Progenitor cell of endocrine pancreas (in vitro differentiated cells): ENCODE data around the gene PLET1. TPM values are rescaled to one million over a fixed set of nuclear protein-coding genes. Genes with fewer than 3 reads are reported as not detected.

Experiments used
- DNase-seq: peaks from one replicate; pipeline ENCODE4 v3.0.0; 2021; ENCODE audit warnings: low spot score; ENCODE audit not compliant: unreplicated experiment
- H3K27ac Mint-ChIP-seq: 2 replicates; pipeline ENCODE4 v1.8.0; 2021; ENCODE audit warnings: mild to moderate bottlenecking, moderate library complexity, mixed read lengths
- H3K27me3 Mint-ChIP-seq: 2 replicates; pipeline ENCODE4 v1.8.0; 2021; ENCODE audit warnings: mixed read lengths
- H3K36me3 Mint-ChIP-seq: 2 replicates; pipeline ENCODE4 v1.8.0; 2022; ENCODE audit warnings: mixed read lengths; ENCODE audit not compliant: insufficient read depth
- H3K4me1 Mint-ChIP-seq: 2 replicates; pipeline ENCODE4 v1.8.0; 2021; ENCODE audit warnings: low read depth, mixed read lengths
- H3K4me3 Mint-ChIP-seq: 2 replicates; pipeline ENCODE4 v1.8.0; 2021; ENCODE audit warnings: low read depth, mild to moderate bottlenecking, moderate library complexity, mixed read lengths
- H3K9me3 Mint-ChIP-seq: 2 replicates; pipeline ENCODE4 v1.8.0; 2021; ENCODE audit warnings: low read depth, mixed read lengths
- total RNA-seq: library from RNA; stranded (reverse); gene quantifications from 2 replicates; pipeline ENCODE4 v1.2.1, GENCODE V29; 2021
- TF ChIP-seq, protein P1 (sequence below): fragments of 200-600 bp; sonication (generic); IDR thresholded peaks from one replicate; pipeline ENCODE4 v1.5.0; 2021; ENCODE audit warnings: antibody characterized with exemption, mild to moderate bottlenecking; ENCODE audit not compliant: unreplicated experiment

The PLET1 gene
- total RNA-seq, 1 donor from 2014 or later = not detected

- H3K4me3 Mint-ChIP-seq = peak overlapping the region; percentile 91
- peaks cover 3% of the 10 kb centered on the region for H3K27me3 Mint-ChIP-seq
- H3K36me3 Mint-ChIP-seq = peaks cover 3% of the 10 kb centered on the region
- peaks cover 7% of the 10 kb centered on the region for H3K4me1 Mint-ChIP-seq
- DNase-seq = no peak
- no peaks in the 10 kb centered on the region for H3K9me3 Mint-ChIP-seq
- peak overlapping the region; percentile 89 for H3K27ac Mint-ChIP-seq
- TF ChIP-seq, protein P1, sequence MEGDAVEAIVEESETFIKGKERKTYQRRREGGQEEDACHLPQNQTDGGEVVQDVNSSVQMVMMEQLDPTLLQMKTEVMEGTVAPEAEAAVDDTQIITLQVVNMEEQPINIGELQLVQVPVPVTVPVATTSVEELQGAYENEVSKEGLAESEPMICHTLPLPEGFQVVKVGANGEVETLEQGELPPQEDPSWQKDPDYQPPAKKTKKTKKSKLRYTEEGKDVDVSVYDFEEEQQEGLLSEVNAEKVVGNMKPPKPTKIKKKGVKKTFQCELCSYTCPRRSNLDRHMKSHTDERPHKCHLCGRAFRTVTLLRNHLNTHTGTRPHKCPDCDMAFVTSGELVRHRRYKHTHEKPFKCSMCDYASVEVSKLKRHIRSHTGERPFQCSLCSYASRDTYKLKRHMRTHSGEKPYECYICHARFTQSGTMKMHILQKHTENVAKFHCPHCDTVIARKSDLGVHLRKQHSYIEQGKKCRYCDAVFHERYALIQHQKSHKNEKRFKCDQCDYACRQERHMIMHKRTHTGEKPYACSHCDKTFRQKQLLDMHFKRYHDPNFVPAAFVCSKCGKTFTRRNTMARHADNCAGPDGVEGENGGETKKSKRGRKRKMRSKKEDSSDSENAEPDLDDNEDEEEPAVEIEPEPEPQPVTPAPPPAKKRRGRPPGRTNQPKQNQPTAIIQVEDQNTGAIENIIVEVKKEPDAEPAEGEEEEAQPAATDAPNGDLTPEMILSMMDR = no peak
These were observed 33.7 kb downstream of the PLET1 start for GRCh38 chr11:112226831-112227401.

- Mint-ChIP-seq H3K4me3 (peak within 1 kb of the TSS; percentile 91), H3K9me3 (no peaks in the 10 kb centered on the region), H3K36me3 (peaks cover 3% of the 10 kb centered on the region), H3K27ac (peak within 1 kb of the TSS; percentile 97), H3K27me3 (peaks cover 3% of the 10 kb centered on the region), H3K4me1 (peaks cover 7% of the 10 kb centered on the region)
- DNase-seq = peak; percentile 49
- TF ChIP-seq, protein P1 = no peak
These were observed 34.4 kb downstream of the PLET1 start, which contains the start of gene PTS for GRCh38 chr11:112226062-112226830. PTS (plus strand) TSS chr11:112226428; CDS start chr11:112226444, 16 bp downstream.

- peak overlapping the region; percentile 97 for H3K27ac Mint-ChIP-seq
- no peak for DNase-seq
- H3K27me3 Mint-ChIP-seq = peaks cover 3% of the 10 kb centered on the region
- no peaks in the 10 kb centered on the region for H3K36me3 Mint-ChIP-seq
- peaks cover 7% of the 10 kb centered on the region for H3K4me1 Mint-ChIP-seq
- TF ChIP-seq, protein P1 = no peak
- peak overlapping the region; percentile 91 for H3K4me3 Mint-ChIP-seq
- no peaks in the 10 kb centered on the region for H3K9me3 Mint-ChIP-seq
These were observed 35.0 kb downstream of the PLET1 start for GRCh38 chr11:112225753-112226061.

DNA sequence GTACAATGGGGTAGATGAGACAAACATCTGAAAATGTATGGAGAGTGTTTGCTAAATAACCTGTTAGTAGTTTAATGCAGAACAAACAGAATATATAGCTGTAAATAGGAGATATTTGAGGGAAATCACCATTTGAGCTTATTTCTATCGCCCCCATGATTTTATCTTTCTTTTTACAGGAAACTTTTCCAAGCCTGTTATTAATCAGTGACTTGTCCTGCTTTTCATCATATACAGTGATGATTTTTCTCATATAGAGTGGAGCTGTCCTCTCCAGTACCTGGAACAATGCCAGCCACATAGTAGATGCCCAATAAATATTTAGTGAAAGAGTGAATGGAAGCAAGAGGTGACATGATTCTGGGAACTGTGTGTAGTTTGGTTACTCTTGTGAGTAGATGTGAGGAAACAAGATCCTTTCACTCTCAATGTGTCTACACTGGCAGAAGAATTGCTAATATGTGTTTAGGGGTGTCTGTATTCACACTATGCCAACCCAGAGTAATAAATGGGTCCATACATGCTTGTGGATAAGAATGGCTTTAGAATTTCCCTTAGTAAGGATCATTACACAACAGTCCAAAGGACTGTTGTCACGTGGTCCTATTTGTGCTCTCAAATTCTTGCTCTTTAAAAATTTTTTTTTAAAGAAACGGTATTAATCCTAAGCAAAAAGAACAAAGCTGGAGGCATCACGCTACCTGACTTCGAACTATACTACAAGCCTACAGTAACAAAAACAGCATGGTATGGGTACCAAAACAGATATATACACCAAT is 36.7 kb downstream of the PLET1 start:
- H3K36me3 Mint-ChIP-seq = no peaks in the 10 kb centered on the region
- H3K27ac Mint-ChIP-seq = no peak overlapping the region
- no peak for DNase-seq
- no peaks in the 10 kb centered on the region for H3K9me3 Mint-ChIP-seq
- TF ChIP-seq, protein P1 = no peak
- no peak overlapping the region for H3K4me3 Mint-ChIP-seq
- peaks cover 3% of the 10 kb centered on the region for H3K27me3 Mint-ChIP-seq
- H3K4me1 Mint-ChIP-seq = peaks cover 7% of the 10 kb centered on the region

- TF ChIP-seq, protein P1 = no peak
- Mint-ChIP-seq H3K9me3 (no peaks in the 10 kb centered on the region), H3K36me3 (no peaks in the 10 kb centered on the region), H3K4me3 (no peak overlapping the region), H3K4me1 (peaks cover 6% of the 10 kb centered on the region), H3K27ac (no peak overlapping the region), H3K27me3 (peaks cover 3% of the 10 kb centered on the region)
- DNase-seq = no peak
These were observed 37.5 kb downstream of the PLET1 start for GRCh38 chr11:112223121-112223520.
